GM18873 (cell line): ENCODE results near the gene HSDL2.
"Not testable (repeated sequence)": the region's sequence is repeated elsewhere in the genome, so short reads cannot be mapped to it uniquely, and the experiment has no call there.

ENCODE experiments used
- ATAC-seq: cut with Tn5 transposase; IDR thresholded peaks from one replicate; pipeline ENCODE4 v1.9.1; 2021; ENCODE audit warnings: mild to moderate bottlenecking, moderate library complexity, moderate number of reproducible peaks; ENCODE audit not compliant: unreplicated experiment, low FRiP score

HSDL2 gene

GRCh38 chr9:112365257-112365656, 14.7 kb upstream of the HSDL2 start:
- not testable (repeated sequence) for ATAC-seq

- no peak for ATAC-seq
Measured at GRCh38 chr9:112366591-112366990, 13.3 kb upstream of the HSDL2 start.

DNA sequence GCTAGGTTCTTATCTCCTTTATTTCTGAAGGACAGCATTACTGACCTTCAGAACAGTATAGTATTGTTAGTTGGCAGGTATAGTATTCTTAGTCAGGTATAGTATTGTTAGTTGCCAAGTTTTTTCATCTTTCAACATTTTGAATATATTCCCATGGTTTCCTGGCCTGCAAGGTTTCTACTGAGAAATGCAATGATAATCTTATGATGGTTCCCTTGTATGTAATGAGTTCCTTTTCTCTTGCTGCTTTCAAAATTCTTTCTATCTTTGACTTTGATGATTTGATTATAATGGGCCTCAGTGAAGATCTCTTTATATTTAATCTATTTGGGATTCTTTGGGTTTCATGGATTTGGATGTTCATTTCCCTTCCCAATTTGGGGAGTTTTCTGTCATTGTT, 12.4 kb upstream of the HSDL2 start:
- ATAC-seq, result no peak

DNA sequence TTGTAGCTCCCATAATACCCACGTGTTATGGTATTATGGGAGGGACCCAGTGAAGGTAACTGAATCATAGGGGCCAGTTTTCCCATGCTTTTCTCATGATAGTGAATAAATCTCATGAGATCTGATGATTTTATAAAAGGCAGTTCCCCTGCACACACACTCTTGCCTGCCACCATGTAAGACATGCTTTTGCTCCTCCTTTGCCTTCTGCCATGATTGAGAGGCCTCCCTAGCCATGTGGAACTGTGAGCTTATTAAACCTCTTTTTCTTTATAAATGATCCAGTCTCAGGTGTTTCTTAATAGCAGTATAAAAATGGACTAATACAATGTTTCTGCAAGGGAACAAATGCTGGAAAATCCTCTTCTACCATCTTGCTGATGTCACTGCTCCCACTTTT, 10.1 kb upstream of the HSDL2 start:
- ATAC-seq, result no peak

- ATAC-seq, result no peak
Measured at GRCh38 chr9:112371060-112371459, 8.8 kb upstream of the HSDL2 start.

DNA sequence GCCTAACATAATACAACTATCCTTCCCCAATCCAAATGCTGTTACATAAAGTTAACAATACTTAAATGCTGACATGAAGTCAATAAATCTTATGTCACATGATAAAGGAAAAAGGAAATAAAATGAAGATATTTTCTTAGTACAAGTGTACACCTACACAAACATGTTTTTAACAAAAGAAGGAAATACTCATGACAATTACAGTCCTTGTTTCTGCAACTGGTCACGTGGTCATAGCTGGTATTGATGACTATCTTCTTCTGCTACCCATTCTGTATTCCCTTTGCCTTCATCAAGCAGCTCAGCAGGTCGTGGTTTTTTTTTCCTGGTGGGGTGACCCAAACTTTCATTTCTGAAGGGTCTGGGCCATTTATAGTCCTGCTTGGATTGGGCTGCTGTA, 6.2 kb upstream of the HSDL2 start:
- not testable (repeated sequence) for ATAC-seq

DNA sequence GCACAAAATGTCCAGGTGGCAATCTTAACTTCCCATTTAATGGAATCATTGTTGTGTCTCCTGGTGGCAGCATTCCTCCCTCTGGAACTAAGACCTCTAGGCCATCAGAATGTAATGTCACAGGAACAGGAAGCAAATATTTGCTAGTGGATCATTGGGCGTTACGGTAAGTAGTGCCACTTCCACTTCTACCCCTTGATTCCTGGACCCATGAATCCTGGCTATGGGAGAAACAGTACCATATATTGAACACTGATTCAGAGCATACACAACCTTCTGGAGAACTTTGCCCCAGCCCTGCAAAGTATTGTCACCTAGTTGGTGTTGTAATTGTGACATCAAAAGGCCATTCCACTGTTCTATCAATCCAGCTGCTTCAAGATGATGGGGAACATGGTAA, 5.7 kb upstream of the HSDL2 start:
- ATAC-seq, result not testable (repeated sequence)

GRCh38 chr9:112375361-112375760, 4.5 kb upstream of the HSDL2 start:
- ATAC-seq, result no peak

DNA sequence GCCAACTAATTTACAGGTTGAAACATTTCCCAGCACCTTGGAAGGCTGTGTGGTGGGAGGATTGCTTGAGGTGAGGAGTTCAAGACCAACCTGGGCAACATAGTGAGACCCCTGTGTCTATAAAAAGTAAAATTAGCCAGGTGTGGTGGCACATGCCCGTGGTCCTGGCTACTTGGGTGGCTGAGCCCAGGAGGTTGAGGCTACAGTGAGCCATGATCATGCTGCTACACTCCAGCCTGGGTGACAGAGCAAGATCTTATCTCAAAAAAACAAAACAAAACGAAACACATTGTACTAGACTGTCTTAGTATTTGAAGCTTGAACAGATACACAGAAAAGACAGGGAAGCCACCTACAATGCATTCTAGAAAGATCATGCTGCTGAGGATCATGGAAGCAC, 2.8 kb upstream of the HSDL2 start:
- ATAC-seq, result no peak

GRCh38 chr9:112377684-112378327, 2.1 kb upstream of the HSDL2 start:
- ATAC-seq, result no peak

DNA sequence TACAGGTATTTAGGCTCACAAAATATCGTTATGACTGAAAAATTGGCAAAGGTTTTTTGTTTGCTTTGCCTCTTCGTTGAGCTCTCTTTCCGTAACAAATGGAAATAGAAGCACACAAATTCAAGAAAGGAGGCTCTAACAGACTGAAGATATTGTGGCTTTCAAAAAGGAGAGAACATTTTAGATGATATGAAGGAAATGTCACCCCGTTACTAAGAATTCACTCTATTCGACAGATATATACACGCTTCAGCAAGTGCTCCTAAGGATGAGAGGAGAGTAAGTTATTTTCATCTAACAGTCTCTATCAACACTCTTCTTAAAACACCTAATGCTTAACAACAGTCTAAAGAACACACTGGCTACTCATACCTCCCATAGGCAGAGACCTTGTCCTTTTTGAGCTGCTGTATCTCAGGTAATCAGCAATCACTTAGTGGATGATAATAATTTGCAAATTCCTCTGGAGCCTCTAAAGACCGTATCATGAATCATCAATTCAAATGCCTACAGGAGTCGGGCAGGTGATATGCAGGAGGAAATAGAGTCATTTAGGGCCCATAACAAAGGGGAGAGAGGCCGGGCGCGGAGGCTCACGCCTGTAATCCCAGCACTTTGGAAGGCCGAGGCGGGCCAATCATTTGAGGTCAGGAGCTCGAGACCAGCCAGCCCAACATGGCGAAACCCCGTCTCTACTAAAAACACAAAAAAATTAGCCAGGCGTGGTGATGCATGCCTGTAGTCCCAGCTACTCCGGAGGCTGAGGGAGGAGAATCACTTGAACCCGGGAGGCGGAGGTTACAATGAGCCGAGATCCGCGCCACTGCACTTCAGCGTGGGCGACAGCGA, 1.4 kb upstream of the HSDL2 start:
- peak; percentile 2 for ATAC-seq

DNA sequence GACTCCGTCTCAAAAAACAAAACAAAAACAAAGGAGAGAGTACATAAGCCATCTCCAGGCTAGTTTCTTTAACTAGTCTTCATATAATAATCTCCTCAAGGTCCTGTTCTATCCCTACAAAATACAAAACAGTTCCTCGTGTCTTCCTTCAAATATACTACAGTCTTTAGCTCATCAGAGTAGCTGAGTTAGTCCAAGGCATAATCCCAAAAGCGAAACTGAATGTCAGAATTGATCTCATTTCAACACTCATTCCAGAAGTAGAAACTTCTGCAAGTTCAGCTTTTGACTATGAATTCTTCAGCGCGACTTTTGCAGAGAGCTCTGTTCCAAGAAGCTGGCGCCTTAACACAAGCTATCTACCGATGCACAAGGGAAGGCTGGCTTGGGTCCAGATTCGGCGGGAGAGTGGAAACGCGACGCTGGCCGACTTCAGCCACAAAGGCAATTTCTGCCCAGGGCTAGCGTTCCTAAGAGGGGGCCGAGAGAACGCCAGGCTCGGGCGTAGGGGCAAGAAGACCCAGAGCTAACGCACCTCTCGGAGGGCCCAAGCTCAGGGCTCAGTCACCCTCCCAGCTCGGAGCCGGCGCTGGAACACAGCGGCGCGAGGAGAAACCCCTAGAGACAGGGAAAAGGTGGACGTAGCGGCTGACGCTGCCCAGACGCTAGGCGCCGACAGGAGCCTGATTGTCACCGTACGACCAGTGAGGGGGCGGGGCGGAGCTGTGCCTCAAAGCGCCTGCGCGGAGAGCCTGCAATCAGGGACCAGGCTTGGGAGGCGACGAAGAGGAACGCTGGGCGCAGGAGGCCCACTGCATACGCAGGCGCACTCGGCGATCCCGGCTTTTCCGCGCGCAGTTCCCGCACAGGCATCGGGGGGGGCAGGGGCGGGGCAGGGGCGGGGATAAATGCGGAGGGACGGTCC, 469 bp upstream of the HSDL2 start:
- ATAC-seq, result peak; percentile 81

DNA sequence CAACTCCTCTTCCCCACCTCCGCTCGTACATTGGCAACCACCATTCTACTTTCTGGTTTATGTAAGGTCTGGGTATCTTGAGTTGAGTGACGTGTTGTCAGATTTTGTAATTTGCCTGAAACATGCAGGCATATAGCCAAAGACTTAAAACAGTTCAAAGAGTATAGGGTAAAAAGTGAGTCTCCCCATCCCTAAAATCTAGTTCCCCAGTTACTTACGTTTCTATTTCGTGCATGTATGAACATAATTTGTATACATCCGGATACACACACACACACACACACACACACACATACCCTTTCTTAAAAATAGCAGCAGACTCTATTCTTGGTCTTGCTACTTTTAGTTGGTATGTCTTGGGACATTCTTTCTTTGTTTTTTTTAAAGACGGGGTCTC, 915 bp downstream of the HSDL2 start:
- no peak for ATAC-seq

GRCh38 chr9:112382066-112382465, 2.2 kb downstream of the HSDL2 start:
- no peak for ATAC-seq

DNA sequence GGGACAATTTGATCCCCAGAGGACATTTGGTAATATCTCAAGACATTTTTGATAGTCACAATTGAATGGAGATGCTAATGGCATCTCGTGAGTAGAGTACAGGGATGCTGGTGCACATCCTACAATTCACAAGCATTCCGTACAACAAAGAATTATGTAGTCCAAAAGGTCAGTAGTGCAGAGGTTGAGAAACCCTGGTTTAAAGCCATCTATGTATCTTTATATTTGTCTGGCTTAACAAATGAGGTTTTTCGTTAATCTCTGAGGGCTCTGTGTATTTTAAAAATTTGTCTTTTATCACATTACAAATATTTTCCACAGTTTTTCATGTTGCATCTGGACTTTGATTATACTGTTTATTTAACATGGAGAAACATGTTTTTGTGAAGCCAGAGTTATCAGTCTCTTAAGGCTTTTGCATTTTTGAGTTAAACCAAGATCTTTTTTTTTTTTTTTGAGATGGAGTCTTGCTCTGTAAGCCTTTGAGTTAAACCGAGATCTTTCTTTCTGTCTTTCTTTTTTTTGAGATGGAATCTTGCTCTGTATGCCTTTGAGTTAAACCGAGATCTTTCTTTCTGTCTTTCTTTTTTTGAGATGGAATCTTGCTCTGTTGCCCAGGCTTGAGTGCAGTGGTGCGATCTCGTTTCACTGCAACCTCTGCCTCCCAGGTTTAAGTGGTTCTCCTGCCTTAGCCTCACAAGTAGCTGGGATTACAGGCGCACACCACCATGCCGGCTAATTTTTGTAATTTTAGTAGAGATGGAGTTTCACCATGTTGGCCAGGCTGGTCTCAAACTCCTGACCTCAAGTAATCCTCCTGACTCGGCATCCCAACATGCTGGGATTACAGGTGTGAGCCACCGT, 2.8 kb downstream of the HSDL2 start:
- ATAC-seq, result no peak

DNA sequence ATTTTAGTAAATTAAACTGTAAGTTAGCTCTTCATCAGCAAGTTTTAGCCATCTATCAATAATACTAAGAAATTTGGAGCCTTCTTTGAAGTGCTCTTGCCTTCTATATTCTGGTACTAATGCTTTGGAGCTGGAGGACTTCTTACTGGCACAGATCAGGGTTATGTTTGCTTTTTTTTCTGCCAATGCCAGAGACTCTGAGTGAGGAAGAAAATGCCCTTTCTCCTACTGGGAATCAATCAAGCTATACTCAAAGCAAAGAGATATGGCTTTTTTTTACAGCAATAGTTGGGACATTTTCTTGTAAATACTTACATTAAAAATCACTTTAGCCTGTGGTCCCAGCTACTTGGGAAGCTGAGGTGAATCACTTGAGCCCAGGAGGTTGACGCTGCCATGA, 4.3 kb downstream of the HSDL2 start:
- no peak for ATAC-seq

GRCh38 chr9:112384690-112385089, 4.8 kb downstream of the HSDL2 start:
- ATAC-seq, result peak; percentile 54

- ATAC-seq, result no peak
Measured at GRCh38 chr9:112387115-112387514, 7.2 kb downstream of the HSDL2 start.

GRCh38 chr9:112389897-112390296, 10.0 kb downstream of the HSDL2 start:
- not testable (repeated sequence) for ATAC-seq

DNA sequence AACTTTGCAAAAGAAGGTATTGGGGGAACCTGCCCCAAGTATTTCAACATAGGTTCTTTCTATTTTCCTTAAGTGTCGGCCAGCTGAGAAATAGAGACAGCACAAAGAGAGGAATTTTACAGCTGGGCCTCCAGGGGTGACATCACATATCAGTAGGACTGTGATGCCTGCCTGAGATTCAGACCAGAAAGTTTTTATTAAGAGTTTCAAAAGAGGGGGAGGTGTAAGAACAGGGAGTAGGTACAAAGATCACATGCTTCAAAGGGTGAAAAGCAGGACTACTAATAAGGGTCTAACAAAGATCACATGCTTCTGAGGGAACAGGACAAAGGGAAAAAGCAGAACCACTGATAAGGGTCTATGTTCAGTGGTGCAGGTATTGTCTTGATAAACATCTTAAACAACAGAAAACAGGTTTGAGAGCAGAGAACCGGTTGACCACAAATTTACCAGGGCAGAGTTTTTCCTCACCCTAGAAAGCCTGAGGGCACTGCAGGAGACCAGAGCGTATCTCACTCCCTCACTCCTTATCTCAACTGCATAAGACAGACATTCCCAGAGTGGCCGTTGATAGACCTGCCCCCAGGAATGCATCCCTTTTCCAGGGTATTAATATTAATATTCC, 12.1 kb downstream of the HSDL2 start:
- ATAC-seq, result not testable (repeated sequence)
